ENCODE results near the gene SDK2. TPM values are rescaled to one million over a fixed set of nuclear protein-coding genes. Genes with fewer than 3 reads are reported as not detected.
"Not testable (repeated sequence)": the region's sequence is repeated elsewhere in the genome, so short reads cannot be mapped to it uniquely, and the experiment has no call there.

SDK2 gene
- total RNA-seq, 1 experiment from 2014 or later = not detected

DNA sequence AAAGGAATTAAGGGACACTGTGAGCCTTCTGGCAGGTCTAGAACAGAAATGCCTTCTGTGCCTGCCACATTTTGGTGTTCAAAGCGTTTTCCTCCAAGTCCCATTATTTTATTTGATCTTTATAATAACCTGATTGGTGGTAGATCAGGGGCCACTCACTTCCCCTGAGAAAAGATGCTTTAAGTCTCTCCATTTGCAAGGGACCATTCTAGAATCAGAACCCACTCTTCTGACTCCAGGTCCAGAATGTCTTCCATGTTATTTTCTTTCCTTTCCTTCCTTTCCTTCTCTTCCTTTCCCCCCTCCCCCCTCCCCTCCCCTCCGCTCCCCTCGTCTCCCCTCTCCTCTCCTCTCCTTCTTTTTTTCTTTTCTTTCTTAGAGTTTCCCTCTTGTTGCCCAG lies 313.2 kb downstream of the SDK2 start:
- DNase-seq (ENCODE audit: low read depth) = no peak

DNA sequence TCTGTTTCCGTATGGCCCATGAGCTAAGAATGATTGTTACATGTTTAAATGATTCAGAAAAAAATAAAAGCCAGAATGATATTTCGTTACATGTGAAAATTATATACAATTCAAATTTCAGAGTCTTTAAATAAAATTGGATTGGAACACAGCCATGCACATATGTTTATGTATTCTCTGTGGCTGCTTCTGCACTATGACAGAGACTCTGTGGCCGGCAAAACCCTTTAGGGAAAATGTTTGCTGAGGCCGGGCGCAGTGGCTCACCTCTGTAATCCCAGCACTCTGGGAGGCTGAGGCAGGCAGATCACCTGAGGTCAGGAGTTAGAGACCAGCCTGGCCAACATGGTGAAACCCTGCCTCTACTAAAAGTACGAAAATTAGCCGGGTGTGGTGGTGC lies 316.6 kb downstream of the SDK2 start:
- no peak for DNase-seq (ENCODE audit: low read depth)

DNA sequence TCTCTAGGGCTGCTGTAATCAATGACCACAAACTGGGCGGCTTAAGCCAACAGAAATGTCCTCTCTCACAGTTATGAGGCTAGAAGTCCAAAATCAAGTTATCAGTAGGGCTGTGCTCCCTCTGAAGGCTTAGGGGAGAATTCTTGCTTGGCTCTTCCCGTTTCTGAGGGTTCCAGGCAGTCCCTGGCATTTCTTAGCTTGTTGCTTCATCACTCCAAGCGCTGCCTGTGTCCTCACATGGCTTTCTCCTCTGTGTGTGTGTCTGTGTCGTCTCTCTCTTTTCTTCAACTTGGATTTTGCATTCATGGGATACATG lies 318.8 kb downstream of the SDK2 start:
- DNase-seq (ENCODE audit: low read depth) = peak; percentile 43

DNA sequence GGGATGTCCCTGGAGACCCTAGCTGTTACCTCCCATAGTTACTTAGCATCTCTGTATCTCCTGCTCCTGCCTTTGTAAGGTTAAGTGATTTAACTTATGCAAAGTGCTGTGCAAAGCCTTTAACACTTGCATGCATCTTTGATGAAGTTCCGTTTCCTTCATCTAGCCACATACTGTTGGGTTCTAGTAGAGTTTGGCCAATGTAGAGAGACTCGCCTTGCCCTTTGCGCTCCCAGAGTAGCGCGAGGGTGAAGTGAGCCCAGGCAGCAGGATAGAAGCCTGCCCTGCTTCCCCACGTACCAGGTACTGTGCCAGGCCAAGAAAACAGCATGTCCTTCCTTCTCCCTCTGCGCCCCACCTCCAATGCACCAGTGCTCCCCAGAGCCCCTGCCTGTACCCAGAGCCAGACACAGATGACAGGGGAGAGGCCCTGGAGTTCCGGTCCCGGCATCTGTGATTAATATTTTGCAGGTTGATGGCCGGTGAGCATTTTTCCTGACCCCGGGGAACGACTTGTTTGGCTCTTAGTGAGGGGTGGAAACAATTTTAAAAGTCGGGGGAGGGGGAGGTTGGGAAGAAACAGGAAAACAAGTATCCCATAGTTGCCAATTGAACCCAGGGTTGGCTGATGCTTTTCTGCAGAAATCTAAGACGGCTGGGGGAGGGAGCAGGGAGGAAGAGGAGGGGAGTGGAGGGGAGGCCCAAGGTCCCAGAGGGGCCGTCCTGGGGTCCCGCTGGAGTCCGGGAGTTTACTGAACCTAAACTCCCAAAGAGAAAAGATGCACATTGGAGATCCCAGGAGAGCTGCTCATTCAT lies 319.3 kb downstream of the SDK2 start:
- DNase-seq (ENCODE audit: low read depth) = no peak

DNA sequence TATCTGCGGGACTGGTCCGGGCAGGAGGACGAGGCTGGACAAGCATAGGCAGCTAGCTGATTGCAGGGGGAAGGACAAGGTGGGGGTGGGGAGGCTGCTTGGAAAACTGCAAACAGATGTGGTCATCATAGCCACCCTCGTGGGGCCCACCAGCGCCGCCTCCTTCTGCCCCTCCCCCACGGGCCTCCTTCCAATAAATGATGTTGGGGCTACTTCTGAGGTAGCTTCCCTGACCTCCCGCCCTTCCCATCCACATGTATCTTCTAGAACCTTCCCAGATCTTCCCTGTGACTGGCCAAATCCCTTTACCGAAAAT lies 320.1 kb downstream of the SDK2 start:
- no peak for DNase-seq (ENCODE audit: low read depth)

DNA sequence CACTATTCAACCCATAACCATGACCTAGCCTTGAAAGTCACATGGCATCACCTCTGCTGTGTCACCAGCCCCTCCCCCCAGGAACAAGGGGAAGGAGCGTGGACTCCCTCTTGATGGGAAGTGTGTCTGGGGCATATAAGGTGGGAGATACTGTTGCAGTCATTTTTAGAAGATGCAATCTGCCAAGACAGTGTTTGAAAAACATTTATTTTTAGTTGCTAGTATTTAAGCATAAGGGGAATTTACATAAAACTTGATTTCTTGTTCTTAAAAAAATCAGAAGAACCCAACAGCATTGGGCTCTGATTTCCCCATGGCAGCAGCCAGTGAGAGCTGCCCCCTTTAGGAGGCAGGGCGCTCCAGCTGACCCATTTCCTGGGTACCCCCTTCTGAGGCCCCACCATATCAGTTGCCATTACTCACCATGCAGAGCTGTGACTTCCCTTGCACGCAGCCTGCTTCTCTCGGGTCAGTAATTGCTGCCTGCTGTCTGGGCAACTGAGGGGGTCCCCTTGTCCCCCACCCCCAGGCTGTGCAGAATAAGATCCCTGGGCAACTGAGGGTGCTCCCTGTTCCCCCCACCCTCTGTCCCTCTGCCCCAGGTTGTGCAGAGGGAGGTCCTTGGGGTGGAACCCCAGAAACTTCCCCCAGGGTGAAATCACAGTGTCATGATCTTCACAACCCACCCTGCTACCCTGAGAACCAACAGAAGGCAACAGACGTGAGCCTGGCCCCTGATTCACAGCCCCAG lies 320.7 kb downstream of the SDK2 start:
- DNase-seq (ENCODE audit: low read depth) = no peak

DNA sequence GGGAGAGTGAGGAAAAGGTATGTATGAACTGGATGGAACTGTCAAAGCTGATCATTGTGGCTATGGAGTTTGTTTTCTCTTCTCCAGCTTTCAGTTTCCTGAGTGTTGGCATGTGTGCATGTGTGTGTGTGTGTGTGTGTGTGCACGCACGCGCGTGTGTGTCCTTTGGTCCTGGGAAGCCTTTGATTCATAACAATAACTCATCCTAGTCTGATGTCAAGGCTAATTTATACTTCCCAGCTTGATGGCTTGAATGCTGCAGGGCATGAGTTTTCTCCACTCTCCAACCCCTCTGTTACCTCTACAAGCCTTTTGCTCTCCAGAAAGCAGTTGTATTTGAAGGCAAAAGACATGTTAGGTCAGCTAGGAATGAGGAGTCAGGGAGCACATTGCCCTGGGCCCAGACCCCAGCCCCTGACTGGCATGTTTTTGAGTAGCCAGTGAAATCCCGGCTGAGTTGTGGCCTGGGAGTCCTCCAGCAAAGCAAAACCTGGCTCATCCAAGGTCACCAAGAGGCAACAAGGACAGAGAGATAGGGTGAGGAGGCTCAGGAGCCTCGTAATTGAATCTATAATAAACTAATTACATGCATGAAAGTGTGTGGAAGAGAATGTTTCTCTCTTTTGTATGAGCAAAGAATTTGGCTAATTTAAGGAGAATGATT lies 323.5 kb downstream of the SDK2 start:
- DNase-seq (ENCODE audit: low read depth) = no peak

- DNase-seq (ENCODE audit: low read depth) = no peak
Observed at GRCh38 chr17:73319766-73320165, 324.5 kb downstream of the SDK2 start.

DNA sequence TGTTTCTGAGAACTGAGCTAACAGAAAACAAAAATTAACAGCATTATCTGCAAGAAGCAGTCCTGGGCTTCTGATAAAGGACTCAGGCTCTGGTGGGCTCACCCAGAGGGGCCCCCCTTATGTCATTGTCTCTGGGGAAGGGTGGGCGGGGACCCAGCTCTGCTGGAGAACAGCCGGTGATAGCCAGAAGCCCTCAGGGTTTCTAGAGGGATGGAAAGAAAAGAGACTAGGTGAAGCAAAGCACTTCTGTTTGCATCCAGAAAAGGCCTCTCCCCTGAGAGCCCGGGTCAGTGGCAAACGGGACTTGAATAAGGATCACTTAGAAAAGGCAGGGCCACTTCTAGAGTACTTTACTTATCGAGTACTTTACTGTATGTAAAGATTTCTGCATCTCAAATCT lies 325.4 kb downstream of the SDK2 start:
- DNase-seq (ENCODE audit: low read depth) = no peak

GRCh38 chr17:73318427-73318813 lies 325.8 kb downstream of the SDK2 start:
- DNase-seq (ENCODE audit: low read depth) = no peak

- peak; percentile 20 for DNase-seq (ENCODE audit: low read depth)
Observed at GRCh38 chr17:73317513-73318426, 326.5 kb downstream of the SDK2 start.

DNA sequence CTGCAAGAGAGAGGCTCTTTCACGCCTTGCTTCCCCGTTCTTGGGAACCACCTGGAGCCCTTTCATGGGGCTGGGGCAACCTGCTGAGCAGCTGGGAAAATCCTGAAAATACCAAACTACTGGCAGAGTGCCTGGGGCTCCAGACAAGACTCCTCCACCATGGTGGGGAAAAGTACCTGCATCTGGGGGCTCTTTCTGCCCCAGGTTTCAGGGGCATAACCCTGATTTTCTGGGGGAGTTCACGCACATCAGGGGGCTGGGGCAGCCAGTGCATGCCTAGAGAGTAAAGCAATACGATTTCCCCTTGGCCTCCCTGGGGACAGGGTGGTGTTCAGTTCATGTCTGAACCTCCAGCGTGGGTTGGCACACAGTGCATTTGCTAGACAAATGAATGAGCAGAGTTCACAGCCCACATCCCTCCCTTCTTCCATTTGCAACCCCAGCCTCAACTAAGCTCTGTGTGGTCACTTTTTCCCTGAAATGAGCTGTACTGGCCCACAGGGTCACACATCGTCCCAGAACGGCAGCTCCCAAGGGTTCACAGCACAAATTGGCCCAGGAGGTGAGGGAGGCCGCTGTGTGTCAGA lies 327.2 kb downstream of the SDK2 start:
- peak; percentile 20 for DNase-seq (ENCODE audit: low read depth)

- no peak for DNase-seq (ENCODE audit: low read depth)
Observed at GRCh38 chr17:73315471-73315870, 328.8 kb downstream of the SDK2 start.

GRCh38 chr17:73313526-73314127 lies 330.6 kb downstream of the SDK2 start:
- DNase-seq (ENCODE audit: low read depth) = no peak

GRCh38 chr17:73312887-73313286 lies 331.4 kb downstream of the SDK2 start:
- not testable (repeated sequence) for DNase-seq (ENCODE audit: low read depth)

DNA sequence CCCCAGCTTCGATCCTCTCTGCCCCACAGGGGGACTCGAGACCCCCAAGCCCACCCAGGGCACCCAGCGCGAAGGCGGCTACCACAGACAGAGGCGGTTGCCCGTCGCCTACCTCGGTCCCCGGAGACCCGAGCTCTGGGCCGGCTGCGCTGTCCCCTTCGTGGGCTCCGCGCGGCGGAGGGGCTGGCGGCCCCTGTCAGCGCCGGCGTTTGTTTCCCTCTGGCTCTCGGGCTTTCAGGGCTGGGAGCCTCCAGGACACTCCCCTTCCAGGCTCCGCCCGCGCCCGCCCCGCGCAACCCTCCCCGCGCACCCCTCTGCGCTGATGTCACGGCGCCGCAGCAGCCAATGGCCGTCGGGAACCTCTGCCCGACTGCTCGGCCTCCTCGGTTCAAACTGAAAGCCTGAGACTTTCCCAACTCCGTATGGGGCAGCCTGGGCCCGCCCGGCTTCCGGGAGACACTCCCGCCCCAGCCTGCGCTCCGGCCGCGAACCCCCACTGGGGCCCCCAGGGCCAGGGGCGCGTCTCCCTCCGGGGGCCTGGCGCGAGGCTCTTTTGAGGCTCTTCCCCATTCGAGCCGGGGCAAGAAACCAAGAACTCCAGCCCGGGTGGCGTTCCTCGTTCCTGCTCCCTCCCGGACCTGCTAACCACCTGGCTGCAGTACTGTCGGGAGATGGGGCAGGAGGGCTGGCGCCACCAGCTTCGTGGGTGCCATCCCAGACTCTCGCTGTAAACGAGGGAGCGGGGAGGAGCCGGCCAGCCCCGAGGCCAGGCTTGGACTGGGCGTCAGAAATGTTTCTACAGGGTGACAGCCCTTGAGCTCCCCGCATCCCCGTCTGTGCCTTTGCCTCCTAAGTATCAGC lies 332.2 kb downstream of the SDK2 start, which contains the start of gene CDC42EP4:
Gene CDC42EP4, minus strand, starts transcription at position 221 of the 861 bp plus-strand sequence. CDS start 25,501 bp downstream, outside the sequence.
- DNase-seq (ENCODE audit: low read depth) = peak; percentile 89

- no peak for DNase-seq (ENCODE audit: low read depth)
Observed at GRCh38 chr17:73311428-73311780, 332.8 kb downstream of the SDK2 start.

DNA sequence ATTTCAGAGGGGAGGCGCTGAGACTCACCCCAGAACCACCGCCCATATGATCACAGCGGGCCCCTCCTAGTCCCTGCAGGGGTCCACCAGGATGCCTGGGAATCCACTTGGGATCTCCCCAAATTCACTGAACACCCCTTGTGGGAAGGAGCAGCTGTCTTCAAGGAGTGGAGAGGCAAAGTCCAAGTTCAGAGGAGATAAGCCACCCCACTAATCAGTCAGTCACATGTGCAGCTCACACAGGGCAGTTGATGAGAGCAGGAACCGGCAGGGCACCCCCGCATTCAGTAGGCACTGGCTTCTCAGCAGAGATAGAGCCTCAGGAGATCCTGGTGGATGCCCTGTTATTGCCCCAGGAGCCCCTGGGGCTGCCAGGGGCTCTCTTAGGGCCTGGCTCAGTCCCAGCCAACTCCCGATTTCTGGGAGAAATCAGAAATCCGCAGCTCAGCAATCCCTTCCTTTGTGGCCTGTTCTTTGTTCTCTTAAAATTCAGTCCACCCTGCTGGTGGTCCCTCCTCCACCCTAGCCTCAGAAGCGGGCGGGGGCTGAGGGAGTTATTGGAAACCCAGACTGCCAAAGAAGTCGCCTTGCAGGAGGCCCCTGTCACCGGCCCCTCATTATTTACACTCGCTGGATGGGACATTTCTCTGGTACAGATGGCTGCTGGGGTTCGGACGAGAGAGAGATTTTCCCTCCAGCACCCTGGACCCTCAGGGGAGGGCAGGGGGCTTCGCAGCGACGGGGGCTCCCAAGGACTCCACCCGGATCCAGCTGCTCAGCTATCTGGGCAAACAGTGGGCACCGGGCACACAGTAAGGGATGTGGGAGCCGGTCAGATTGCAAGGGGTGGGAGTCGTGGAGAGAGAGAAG lies 334.3 kb downstream of the SDK2 start:
- DNase-seq (ENCODE audit: low read depth) = peak; percentile 32

GRCh38 chr17:73308959-73309358 lies 335.3 kb downstream of the SDK2 start:
- not testable (repeated sequence) for DNase-seq (ENCODE audit: low read depth)

Measured in LHCN-M2 (cell line).